Mesothelial cell of epicardium (in vitro differentiated cells): ENCODE data around the gene SND1. TPM values are rescaled to one million over a fixed set of nuclear protein-coding genes. Genes with fewer than 3 reads are reported as not detected.

Source experiments
- DNase-seq, 2 experiments: peaks; one replicate each; pipeline ENCODE4 v3.0.0; 2021; ENCODE audit warnings: low spot score in 2 of 2; ENCODE audit not compliant: unreplicated experiment in 2 of 2
- H3K27ac Mint-ChIP-seq: 2 replicates; pipeline ENCODE4 v1.8.0; 2021; ENCODE audit warnings: mixed read lengths
- H3K27me3 Mint-ChIP-seq: 2 replicates; pipeline ENCODE4 v1.8.0; 2021; ENCODE audit warnings: low read depth, mixed read lengths
- H3K36me3 Mint-ChIP-seq: 2 replicates; pipeline ENCODE4 v1.8.0; 2021; ENCODE audit warnings: mixed read lengths
- H3K4me1 Mint-ChIP-seq: 2 replicates; pipeline ENCODE4 v1.8.0; 2021; ENCODE audit warnings: mixed read lengths
- H3K4me3 Mint-ChIP-seq: 2 replicates; pipeline ENCODE4 v1.8.0; 2021; ENCODE audit warnings: mild to moderate bottlenecking, moderate library complexity, mixed read lengths
- H3K9me3 Mint-ChIP-seq: 2 replicates; pipeline ENCODE4 v1.8.0; 2021; ENCODE audit warnings: mixed read lengths
- total RNA-seq: library from RNA; stranded (reverse); gene quantifications from 3 replicates; pipeline ENCODE4 v1.2.1, GENCODE V29; 2021
- TF ChIP-seq, protein P1 (sequence below): fragments of 200-600 bp; sonication (generic); IDR thresholded peaks from one replicate; pipeline ENCODE4 v1.5.0; 2021; ENCODE audit warnings: antibody characterized with exemption; ENCODE audit not compliant: unreplicated experiment

Gene SND1
- total RNA-seq, 1 donor from 2014 or later, result 211 TPM

DNA sequence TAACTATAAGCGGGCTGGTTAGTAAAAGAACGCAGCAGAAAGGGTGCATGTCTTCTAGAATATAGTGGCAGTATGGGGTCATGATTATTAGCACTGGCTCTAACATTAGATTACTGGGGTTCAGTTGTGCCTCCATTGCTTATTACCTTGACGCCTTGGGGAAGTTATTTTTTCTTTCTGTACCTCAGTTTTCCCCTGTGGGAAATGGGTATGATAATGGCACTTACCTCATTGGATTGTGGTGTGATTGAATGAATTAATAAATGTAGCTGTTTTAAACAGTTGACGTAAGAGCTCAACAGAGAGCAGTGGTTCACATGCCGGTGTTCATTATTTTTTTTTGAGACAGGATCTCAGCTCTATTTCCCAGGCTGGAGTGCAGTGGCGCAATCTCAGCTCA lies 262.7 kb downstream of the SND1 start:
- Mint-ChIP-seq H3K9me3 (no peaks in the 10 kb centered on the region), H3K36me3 (no peaks in the 10 kb centered on the region), H3K27ac (no peak overlapping the region), H3K4me3 (no peak overlapping the region), H3K27me3 (no peaks in the 10 kb centered on the region), H3K4me1 (peaks cover 2% of the 10 kb centered on the region)
- no peak for DNase-seq
- TF ChIP-seq, protein P1, sequence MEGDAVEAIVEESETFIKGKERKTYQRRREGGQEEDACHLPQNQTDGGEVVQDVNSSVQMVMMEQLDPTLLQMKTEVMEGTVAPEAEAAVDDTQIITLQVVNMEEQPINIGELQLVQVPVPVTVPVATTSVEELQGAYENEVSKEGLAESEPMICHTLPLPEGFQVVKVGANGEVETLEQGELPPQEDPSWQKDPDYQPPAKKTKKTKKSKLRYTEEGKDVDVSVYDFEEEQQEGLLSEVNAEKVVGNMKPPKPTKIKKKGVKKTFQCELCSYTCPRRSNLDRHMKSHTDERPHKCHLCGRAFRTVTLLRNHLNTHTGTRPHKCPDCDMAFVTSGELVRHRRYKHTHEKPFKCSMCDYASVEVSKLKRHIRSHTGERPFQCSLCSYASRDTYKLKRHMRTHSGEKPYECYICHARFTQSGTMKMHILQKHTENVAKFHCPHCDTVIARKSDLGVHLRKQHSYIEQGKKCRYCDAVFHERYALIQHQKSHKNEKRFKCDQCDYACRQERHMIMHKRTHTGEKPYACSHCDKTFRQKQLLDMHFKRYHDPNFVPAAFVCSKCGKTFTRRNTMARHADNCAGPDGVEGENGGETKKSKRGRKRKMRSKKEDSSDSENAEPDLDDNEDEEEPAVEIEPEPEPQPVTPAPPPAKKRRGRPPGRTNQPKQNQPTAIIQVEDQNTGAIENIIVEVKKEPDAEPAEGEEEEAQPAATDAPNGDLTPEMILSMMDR, result no peak

GRCh38 chr7:127916735-127917134 lies 264.7 kb downstream of the SND1 start:
- no peak for DNase-seq
- TF ChIP-seq, protein P1, result no peak
- peaks cover 2% of the 10 kb centered on the region for H3K4me1 Mint-ChIP-seq
- H3K36me3 Mint-ChIP-seq, result no peaks in the 10 kb centered on the region
- H3K4me3 Mint-ChIP-seq, result no peak overlapping the region
- no peak overlapping the region for H3K27ac Mint-ChIP-seq
- H3K27me3 Mint-ChIP-seq, result no peaks in the 10 kb centered on the region
- no peaks in the 10 kb centered on the region for H3K9me3 Mint-ChIP-seq

DNA sequence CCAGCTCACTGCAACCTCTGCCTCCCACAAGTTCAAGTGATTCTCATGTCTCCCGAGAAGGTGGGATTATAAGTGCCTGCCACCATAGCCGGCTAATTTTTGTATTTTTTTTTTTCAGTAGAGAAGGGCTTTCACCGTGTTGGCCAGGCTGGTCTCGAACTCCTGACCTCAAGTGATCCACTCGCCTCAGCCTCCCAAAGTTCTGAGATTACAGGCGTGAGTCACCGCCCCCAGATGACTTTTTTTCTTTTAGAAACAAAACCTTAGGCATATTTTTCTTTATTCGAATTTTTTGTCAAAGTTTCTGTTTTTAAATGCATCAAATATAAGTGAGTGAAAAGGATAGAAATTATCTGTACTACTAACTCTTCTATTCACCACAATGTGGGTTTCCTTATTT lies 266.1 kb downstream of the SND1 start:
- H3K36me3 Mint-ChIP-seq, result no peaks in the 10 kb centered on the region
- no peak overlapping the region for H3K4me3 Mint-ChIP-seq
- no peaks in the 10 kb centered on the region for H3K27me3 Mint-ChIP-seq
- TF ChIP-seq, protein P1, result no peak
- H3K27ac Mint-ChIP-seq, result no peak overlapping the region
- peaks cover 1% of the 10 kb centered on the region for H3K4me1 Mint-ChIP-seq
- no peaks in the 10 kb centered on the region for H3K9me3 Mint-ChIP-seq
- DNase-seq, result no peak

GRCh38 chr7:127920787-127921438 lies 268.9 kb downstream of the SND1 start:
- TF ChIP-seq, protein P1, result no peak
- no peaks in the 10 kb centered on the region for H3K9me3 Mint-ChIP-seq

GRCh38 chr7:127922656-127923055 lies 270.7 kb downstream of the SND1 start:
- Mint-ChIP-seq H3K9me3 (no peaks in the 10 kb centered on the region), H3K4me1 (peaks cover 9% of the 10 kb centered on the region), H3K27me3 (no peaks in the 10 kb centered on the region), H3K27ac (no peak overlapping the region), H3K4me3 (no peak overlapping the region), H3K36me3 (no peaks in the 10 kb centered on the region)
- no peak for DNase-seq
- TF ChIP-seq, protein P1, result no peak

More at GRCh38 chr7:127920787-127921438, 268.9 kb downstream of the SND1 start:
- Mint-ChIP-seq H3K27ac (no peak overlapping the region), H3K36me3 (no peaks in the 10 kb centered on the region), H3K4me3 (no peak overlapping the region), H3K4me1 (no peaks in the 10 kb centered on the region), H3K27me3 (no peaks in the 10 kb centered on the region)
- no peak for DNase-seq
